ENCODE results near the gene NMNAT2.
"Not testable (repeated sequence)": the region's sequence is repeated elsewhere in the genome, so short reads cannot be mapped to it uniquely, and the experiment has no call there.

NMNAT2 gene

GRCh38 chr1:183282101-183282855 is 135.9 kb downstream of the NMNAT2 start:
- no peak for DNase-seq

GRCh38 chr1:183281553-183282091 is 136.6 kb downstream of the NMNAT2 start:
- DNase-seq = peak; percentile 75

- no peak for DNase-seq
Measured at GRCh38 chr1:183281039-183281438, 137.1 kb downstream of the NMNAT2 start.

GRCh38 chr1:183279835-183280234 is 138.3 kb downstream of the NMNAT2 start:
- no peak for DNase-seq

- DNase-seq = no peak
Measured at GRCh38 chr1:183278739-183279591, 139.2 kb downstream of the NMNAT2 start.

DNA sequence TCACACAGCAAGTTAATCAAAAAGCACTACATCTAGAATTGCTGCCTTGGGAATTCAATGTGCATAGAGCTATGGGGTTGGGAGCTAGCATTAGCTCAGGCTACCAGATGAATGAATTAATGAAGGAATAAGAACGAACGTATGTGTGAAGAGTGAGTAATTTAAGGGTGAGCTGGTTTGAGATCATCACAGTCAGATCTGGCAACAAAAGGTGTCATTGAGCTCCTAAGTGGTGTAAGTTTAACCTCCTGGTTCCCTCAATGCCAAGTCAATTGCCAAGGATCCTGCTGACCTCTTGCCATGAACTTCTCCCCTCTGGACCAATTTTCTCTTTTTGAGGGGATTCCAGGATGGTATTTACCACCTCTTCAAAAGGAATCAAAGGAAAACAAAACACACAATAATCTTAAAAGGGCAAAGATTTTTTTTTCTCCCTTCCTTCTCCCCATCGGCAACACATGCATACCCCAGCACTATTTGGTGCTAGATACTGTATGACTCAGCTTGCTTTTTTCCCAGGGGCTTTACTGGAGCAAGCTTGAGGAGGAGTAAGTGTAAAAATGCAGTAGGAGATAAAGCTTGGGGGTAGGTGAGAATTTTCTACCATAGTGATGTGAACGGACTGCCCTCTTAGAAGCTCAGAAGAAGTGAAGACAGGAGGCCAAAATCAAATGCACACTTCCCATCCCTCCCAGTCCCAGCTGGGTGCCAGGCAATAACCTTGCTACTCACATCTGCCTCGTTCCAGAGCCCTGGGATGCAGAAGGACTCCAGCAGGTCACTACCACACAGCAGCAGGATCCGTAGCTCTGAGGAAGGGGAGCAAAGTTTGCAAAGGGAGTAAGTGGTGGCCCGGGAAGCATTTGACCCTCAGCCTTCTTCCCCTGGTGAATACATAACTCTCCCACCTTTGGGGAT is 140.1 kb downstream of the NMNAT2 start:
- DNase-seq = no peak

DNA sequence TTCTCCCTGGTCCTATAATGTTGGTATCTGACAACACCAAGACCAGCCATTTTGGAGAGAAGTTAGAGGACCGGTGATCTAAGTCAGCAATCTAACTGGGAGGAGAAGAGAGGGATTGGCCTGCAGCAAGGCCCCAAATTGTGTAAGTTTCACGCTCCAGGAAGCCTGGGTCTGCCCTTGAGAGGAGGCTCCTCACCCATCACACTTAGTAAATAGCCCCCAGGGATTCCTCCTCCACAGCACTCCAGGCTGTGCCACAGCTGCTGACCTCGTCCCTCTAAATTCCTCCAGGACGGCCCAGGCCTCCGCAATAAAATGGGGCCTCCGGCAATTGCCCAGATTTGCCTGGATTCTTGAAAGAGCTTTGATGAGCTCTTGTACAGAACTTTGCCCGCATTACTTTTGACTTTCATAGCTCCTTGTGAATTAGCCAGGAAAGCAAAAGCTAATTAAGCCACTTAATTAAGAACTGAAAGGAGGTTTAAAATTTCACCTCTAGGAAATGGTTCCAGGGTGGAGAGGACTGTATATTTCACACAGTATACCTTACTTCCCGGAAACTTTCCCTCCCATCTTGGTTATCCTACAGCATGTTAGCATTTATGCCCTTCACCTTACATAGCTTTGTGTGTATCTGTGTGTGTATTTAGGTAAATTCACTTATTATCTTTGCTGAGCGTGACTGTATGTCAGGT is 141.6 kb downstream of the NMNAT2 start:
- DNase-seq = no peak

- DNase-seq = no peak
Measured at GRCh38 chr1:183275322-183275721, 142.9 kb downstream of the NMNAT2 start.

DNA sequence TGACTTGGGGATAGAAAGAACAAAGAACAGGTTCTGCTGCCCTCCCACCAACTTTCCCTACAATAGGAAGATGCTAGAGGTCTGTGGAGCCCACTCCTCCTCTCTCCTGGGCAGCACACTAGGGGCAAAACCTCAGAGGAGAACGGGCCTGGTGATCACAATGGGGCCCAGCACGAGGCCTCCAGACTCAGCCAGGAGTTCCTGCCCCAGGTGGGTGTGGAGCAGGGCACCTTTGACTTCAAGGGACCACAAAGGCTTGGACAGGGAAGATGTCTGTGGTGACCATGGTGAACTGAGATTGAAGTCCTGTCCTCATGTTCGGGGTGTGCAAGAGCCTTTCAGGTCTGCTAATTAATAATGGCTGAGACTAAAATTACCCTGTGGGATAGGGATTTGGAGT is 143.3 kb downstream of the NMNAT2 start:
- DNase-seq = no peak

- not testable (repeated sequence) for DNase-seq
Measured at GRCh38 chr1:183273984-183274383, 144.2 kb downstream of the NMNAT2 start.

DNA sequence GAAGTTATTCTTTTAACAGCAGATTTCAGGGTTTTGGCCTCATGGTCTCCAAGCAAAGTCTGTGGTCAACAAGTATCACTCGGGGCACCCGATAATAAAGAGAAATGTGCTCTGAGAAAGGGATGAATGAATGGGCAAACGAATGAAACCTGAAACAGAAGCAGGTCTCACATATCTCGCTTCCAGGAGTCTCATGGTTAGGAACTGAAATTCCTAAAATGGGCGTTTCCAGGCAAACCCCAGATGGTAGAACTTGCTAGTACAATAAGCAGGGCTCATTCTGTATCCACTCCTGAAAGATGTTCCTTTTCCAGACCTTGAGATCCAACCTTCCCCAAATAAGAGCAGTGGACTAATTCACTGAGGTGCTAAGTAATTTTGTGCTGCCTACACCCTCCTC is 144.9 kb downstream of the NMNAT2 start:
- DNase-seq = no peak

DNA sequence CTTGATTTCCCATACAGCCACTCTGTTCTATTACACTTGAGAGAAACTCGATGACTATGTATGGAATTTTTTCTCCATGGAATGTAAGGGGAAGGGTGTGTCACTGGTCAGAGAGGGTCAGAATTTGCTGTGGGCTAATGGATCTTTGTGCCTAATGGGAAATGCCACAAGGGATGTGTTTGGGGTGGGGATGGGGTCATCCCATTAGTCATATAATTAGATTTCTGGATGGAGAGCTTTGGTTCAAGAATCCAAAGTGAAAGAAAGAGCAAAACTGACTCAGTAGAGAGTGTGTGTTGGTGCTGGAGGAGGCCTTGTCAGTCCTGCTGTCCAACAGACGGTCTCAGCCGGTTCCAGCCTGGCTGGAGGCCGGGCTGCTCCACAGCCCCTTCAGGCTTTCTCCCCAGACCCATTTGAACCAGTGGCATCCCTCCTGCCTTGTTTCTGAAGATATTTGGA is 145.8 kb downstream of the NMNAT2 start:
- DNase-seq = no peak

GRCh38 chr1:183270541-183271141 is 147.5 kb downstream of the NMNAT2 start:
- no peak for DNase-seq

DNA sequence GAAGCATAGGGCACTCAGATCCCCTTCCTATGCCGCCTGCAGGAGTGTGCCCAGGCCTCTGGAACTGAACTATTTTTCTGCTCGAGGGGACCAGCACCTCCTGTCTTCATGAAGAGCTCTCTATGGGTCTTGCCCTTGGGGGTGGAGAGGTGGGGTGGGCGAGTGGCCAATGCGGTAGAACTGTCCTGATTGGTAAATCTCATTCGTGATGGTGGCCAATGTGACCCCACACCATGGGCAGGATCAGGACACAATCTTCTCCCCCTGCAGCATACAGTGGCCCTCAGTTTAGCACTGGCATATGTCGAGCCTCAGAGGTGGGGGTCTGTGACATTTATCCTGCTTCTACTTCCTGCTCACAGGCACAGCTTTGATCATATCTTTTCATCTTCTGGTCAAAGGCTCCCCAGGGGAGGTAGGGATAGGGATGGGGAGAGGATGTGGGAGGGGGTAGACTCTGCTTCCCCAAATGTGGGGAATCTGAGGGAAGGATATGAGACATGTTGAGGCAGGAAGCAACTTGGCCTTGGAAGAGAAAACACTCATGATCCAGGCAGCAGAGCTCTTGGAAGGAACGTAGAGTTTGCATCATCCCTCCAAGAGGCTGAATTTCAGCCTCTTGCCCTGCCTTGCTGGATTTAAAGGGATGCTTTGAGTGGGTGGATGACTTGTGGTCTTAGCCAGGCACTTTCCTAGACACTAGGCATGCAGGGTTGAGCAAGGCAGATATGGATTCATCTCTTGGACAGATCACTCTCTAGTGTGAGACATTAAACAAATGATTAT is 150.3 kb downstream of the NMNAT2 start:
- DNase-seq = no peak

- DNase-seq = no peak
Measured at GRCh38 chr1:183263886-183264602, 154.1 kb downstream of the NMNAT2 start.

DNA sequence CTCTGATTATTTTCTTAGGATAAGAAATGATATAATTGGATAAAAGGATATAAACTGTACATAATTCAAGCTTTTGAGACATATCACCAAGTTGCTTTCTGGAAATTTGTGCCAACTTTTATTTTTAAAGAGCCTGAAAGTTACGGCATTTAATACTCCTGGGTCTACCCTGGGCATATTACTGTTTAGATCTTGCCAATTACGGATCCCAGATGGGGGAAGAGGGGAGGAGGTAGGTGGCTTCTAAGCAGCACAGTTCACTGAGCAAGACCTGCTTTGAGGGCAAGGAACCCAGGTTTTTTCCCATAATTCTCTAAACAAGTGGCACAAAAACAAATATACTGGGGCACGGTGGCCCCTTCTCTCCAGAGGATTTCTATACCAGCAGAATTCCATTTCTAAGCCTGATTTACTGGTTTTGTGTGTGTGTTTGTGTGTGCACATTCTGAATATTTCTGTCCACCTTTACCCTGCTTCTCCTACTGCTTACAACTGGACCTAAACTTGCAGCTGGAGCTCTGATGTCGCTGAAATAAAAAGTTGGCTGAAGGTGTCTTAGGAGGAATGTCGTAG is 155.5 kb downstream of the NMNAT2 start:
- DNase-seq = no peak

DNA sequence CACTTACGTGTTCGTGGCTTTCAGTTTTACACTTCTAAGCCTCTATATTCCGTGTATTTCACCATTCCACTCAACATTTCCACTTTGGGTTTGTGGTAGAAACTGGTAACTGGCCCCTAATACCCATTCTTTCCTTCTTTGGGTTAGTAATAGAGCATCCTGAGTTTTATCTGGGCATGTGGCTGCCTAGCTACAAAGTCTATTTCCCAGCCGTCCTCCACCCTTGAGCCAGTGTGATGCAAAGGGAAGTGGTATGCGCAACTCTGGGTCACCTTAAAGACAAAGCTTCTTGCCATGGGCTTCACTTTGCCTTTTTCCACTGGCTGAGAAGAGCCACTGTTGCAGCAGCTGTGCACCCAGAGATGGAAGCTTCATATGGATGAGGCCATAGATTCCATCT is 158.3 kb downstream of the NMNAT2 start:
- peak; percentile 38 for DNase-seq

DNA sequence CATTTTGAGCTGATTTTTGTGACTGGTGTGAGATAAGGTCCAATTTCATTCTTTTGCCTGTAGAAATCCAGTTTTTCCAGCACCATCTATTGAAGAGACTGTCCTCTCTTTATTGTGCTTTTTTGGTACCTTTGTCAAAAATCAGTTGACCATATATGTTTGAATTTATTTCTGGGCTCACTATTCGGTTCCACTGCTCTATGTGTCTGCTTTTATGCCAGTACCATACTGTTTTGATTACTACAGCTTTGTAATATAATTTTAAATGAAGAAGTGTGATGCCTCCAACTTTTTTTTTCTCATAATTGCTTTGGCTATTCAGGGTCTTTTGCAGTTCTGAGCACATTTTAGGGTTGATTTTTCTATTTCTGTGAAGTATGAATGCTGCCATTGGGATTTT is 163.1 kb downstream of the NMNAT2 start:
- DNase-seq = no peak

DNA sequence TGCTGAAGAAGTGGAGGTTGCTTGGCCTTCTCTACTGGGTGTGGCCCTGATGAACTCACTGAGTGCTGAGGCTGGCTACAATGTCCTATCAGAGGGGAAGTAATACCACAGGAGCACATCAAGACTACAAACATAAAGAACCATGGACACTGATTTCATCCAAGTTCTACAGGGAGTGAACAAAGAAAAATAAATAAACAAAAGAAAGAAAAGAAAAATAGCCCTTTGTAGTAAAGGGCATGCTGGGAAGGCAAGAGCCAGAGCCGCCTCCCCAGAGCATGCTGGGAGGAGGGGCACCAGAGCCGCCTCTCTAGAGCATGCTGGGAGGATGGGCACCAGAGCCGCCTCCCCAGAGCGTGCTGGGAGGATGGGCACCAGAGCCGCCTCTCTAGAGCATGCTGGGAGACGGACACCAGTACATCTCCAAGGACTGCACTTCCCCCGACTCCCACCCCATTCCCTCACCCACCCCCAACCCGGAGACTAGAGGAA is 166.2 kb downstream of the NMNAT2 start:
- DNase-seq = no peak

All from activated CD4-positive, alpha-beta T cell treated with anti-CD3 and anti-CD28 coated beads, Interleukin-10, Interleukin-2, amounts not matched to agents 100 ng/mL and 50 ng/mL, durations not matched to agents 16 hours and 8 hours (primary cell).